ENCODE data around the gene KRT6B. TPM values are rescaled to one million over a fixed set of nuclear protein-coding genes. Genes with fewer than 3 reads are reported as not detected.

The KRT6B gene
- total and polyA plus RNA-seq, 2 of the 8 experiments (the other 6 are each of a cell fraction or from before 2014, with no cell fraction given), result not detected

- Histone ChIP-seq H3K9me3 (ENCODE audit: insufficient read depth in 2 of 2, low read depth in 1 of 2, low read length in 1 of 2) (no peaks in the 10 kb centered on the region), H3K4me2 (ENCODE audit: insufficient read depth in 1 of 2, low read depth in 2 of 2, low read length in 2 of 2) (no peak within 1 kb of the TSS), H3K4me1 (replicated peaks in 1 of 4; ENCODE audit: control insufficient read depth in 3 of 4, insufficient read depth in 4 of 4, low read length in 3 of 4) (no peaks in the 10 kb centered on the region), H3K14ac (ENCODE audit: insufficient read length) (no peak within 1 kb of the TSS), H4K5ac (ENCODE audit: insufficient read length, low read depth, low read length) (no peak within 1 kb of the TSS), H3K9ac (replicated peaks in 1 of 4; ENCODE audit: extremely low read depth in 1 of 4, low read depth in 3 of 4, low read length in 3 of 4) (no peak within 1 kb of the TSS), H3K56ac (replicated peaks; ENCODE audit: insufficient read length, low read depth, low read length) (no peak within 1 kb of the TSS), H3K79me1 (ENCODE audit: low read depth, low read length) (no peaks in the 10 kb centered on the region), H2BK5ac (ENCODE audit: low read depth, low read length) (no peak within 1 kb of the TSS), H3K79me2 (ENCODE audit: control insufficient read depth in 1 of 2, insufficient read depth in 2 of 2, low read length in 2 of 2) (no peaks in the 10 kb centered on the region), H2BK20ac (ENCODE audit: low read length) (no peak within 1 kb of the TSS), H3K23ac (ENCODE audit: insufficient read length) (no peak within 1 kb of the TSS), H2AK5ac (ENCODE audit: low read depth, low read length) (no peak within 1 kb of the TSS), H3K18ac (ENCODE audit: extremely low read depth, low read length) (no peak within 1 kb of the TSS), H3K27ac (ENCODE audit: low read depth, low read length) (no peak within 1 kb of the TSS), H3K27me3 (replicated peaks in 1 of 4; ENCODE audit: control insufficient read depth in 3 of 4, extremely low read depth in 1 of 4, insufficient read depth in 3 of 4, low read length in 3 of 4) (no peaks in the 10 kb centered on the region; a peak in 1 of 7 replicates), H3K4me3 (ENCODE audit: extremely low read depth in 1 of 4, insufficient read depth in 2 of 4, low read depth in 3 of 4, low read length in 4 of 4) (no peak within 1 kb of the TSS), H3K36me3 (ENCODE audit: control insufficient read depth in 2 of 4, insufficient read depth in 4 of 4, low read length in 3 of 4) (no peaks in the 10 kb centered on the region), H4K91ac (replicated peaks; ENCODE audit: insufficient read length, low read length) (no peak within 1 kb of the TSS), H2BK120ac (replicated peaks; ENCODE audit: low read depth, low read length) (no peak within 1 kb of the TSS), H3K4ac (replicated peaks; ENCODE audit: insufficient read length, low read depth, low read length) (no peak within 1 kb of the TSS), H3K23me2 (ENCODE audit: low read depth, low read length) (no peaks in the 10 kb centered on the region), H2BK15ac (ENCODE audit: low read length) (no peak within 1 kb of the TSS), H4K20me1 (replicated peaks in 1 of 2; ENCODE audit: control insufficient read depth in 1 of 2, insufficient read depth in 2 of 2, low read length in 2 of 2) (no peaks in the 10 kb centered on the region), H2BK12ac (ENCODE audit: low read depth, low read length) (no peak within 1 kb of the TSS), H2AFZ (ENCODE audit: low read length) (no peak within 1 kb of the TSS), H4K8ac (ENCODE audit: extremely low read depth, insufficient read depth, low read length) (peak within 1 kb of the TSS; percentile 28)
- FAIRE-seq, result no peak
- ChIA-PET POLR2A (ENCODE audit: partially characterized antibody) (no interaction called here), CTCF (ENCODE audit: partially characterized antibody) (interaction anchor here (0.7 to 5.3 kb wide), 4 partner anchors 11 to 212 kb away, joined by 3 to 23 read pairs (median 8); no protein-coding TSS in a partner anchor)
- WGBS, 2 experiments (ENCODE audit: extremely low coverage in 1 of 2, insufficient coverage in 1 of 2, insufficient read length in 1 of 2, insufficient replicate concordance in 2 of 2, low coverage in 1 of 2, low lambda C conversion rate in 2 of 2, missing lambda C conversion rate in 1 of 2), result 85% methylated on average over 17 of the region's 20 CpGs; no CpG with 5 or more reads in 1 of the 2 experiments
- DNase-seq (ENCODE audit: low read depth in 1 of 2, low spot score in 2 of 2), result no peak
- TF ChIP-seq CHD2 (IDR thresholded peaks at IDR 0.05; ENCODE audit: low read length) (no peak), NANOG (IDR thresholded peaks at IDR 0.05; ENCODE audit: insufficient read depth, low read depth, low read length, poor library complexity, severe bottlenecking) (no peak), RAD21 (IDR thresholded peaks at IDR 0.05 in 1 of 2, conservative IDR thresholded peaks at IDR 0.05 in 1 of 2; ENCODE audit: low read depth in 2 of 2, low read length in 2 of 2) (no peak), YY1 (IDR thresholded peaks at IDR 0.05; ENCODE audit: low read depth, low read length) (no peak), TBP (IDR thresholded peaks at IDR 0.05; ENCODE audit: low read depth, low read length) (no peak), CBX8 (IDR thresholded peaks at IDR 0.05; ENCODE audit: borderline replicate concordance, low read depth, low read length) (no peak), NRF1 (IDR thresholded peaks at IDR 0.05; ENCODE audit: low read depth, low read length) (no peak), RFX5 (IDR thresholded peaks at IDR 0.05; ENCODE audit: borderline replicate concordance, low read depth, low read length) (no peak), POU5F1 (IDR thresholded peaks at IDR 0.05; ENCODE audit: low read depth, low read length) (no peak), CHD1 (IDR thresholded peaks at IDR 0.05; ENCODE audit: low read depth, low read length) (no peak), KDM4A (IDR thresholded peaks at IDR 0.05; ENCODE audit: low read depth, low read length, severe bottlenecking) (no peak), RNF2 (IDR thresholded peaks at IDR 0.05; ENCODE audit: borderline replicate concordance, low read depth, low read length, missing control alignments, poor library complexity, severe bottlenecking) (no peak), EGR1 (IDR thresholded peaks at IDR 0.05; ENCODE audit: borderline replicate concordance, low read depth, low read length) (no peak), POLR2A (IDR thresholded peaks at IDR 0.05; ENCODE audit: control extremely low read depth in 1 of 2, low read depth in 2 of 2, low read length in 2 of 2) (no peak)
Observed at GRCh38 chr12:52434081-52434733, 17.7 kb downstream of the KRT6B start, which contains the start of gene KRT75. KRT75 (minus strand) TSS chr12:52434371; CDS start chr12:52434304, 67 bp downstream.
